ENCODE measurements around the gene C4orf54.

DNA sequence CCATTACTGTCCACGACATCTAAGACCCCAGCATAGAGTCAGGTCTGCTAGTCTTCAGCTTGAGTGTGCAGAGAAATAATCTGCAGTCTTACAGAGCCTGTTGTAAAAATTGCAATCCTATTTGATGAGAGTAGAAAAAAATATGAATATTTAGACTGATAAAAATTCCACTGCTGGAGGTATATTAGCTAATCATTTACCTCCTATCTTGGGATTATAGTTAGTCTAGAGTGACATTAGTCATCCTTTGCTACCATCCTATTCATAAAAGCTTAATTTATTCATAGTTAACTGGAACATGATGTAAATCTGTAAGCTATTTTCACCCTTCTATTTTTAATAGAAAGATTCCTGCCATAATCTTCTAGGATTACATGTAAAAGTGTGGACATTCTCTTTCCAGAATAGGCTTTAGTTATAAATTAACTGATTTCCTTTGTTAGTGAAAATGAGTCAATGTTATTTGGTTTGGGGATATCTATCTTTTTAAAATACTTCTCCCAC is 26.7 kb downstream of the C4orf54 start:
- TF ChIP-seq CTCF (IDR thresholded peaks at IDR 0.05) (no peak), POLR2A (IDR thresholded peaks at IDR 0.05) (no peak)
